Measurements from ENCODE around the gene FOXL2NB. TPM values are rescaled to one million over a fixed set of nuclear protein-coding genes. Genes with fewer than 3 reads are reported as not detected.

FOXL2NB gene
- not detected for total RNA-seq

GRCh38 chr3:138946663-138947494 lies at the start of gene FOXL2NB, which contains the start of gene FOXL2:
FOXL2NB (plus strand) TSS chr3:138947217; CDS start chr3:138947365, 148 bp downstream.
FOXL2 (minus strand) TSS chr3:138947137; CDS start chr3:138946722, 415 bp downstream.
- DNase-seq (ENCODE audit: low spot score in 2 of 2) (peak; percentile 32 to 54), ATAC-seq (peak; percentile 28 to 54)
- Mint-ChIP-seq H3K27ac (no peak within 1 kb of the TSS), H3K9me3 (no peaks in the 10 kb centered on the region), H3K36me3 (peaks cover 6 to 11% of the 10 kb centered on the region in 2 donors)

- DNase-seq (ENCODE audit: low spot score in 2 of 2) (no peak), ATAC-seq (no peak)
- no peak overlapping the region for H3K27ac Mint-ChIP-seq
- H3K36me3 Mint-ChIP-seq = no peaks in the 10 kb centered on the region
- H3K9me3 Mint-ChIP-seq = no peaks in the 10 kb centered on the region
These were observed 48.7 kb upstream of the FOXL2NB start for GRCh38 chr3:138898301-138898700.

GRCh38 chr3:138898708-138899107 lies 48.3 kb upstream of the FOXL2NB start:
- ATAC-seq (no peak), DNase-seq (ENCODE audit: low spot score in 2 of 2) (no peak)
- H3K36me3 Mint-ChIP-seq = no peaks in the 10 kb centered on the region
- no peaks in the 10 kb centered on the region for H3K9me3 Mint-ChIP-seq
- no peak overlapping the region for H3K27ac Mint-ChIP-seq

GRCh38 chr3:138899351-138899991 lies 47.5 kb upstream of the FOXL2NB start:
- Mint-ChIP-seq H3K27ac (no peak overlapping the region), H3K36me3 (no peaks in the 10 kb centered on the region), H3K9me3 (no peaks in the 10 kb centered on the region)
- ATAC-seq (no peak), DNase-seq (ENCODE audit: low spot score in 2 of 2) (no peak)

- no peaks in the 10 kb centered on the region for H3K36me3 Mint-ChIP-seq
- ATAC-seq = no peak
- H3K9me3 Mint-ChIP-seq = no peaks in the 10 kb centered on the region
- DNase-seq (ENCODE audit: low spot score in 2 of 2) = no peak
- H3K27ac Mint-ChIP-seq = no peak overlapping the region
These were observed 45.5 kb upstream of the FOXL2NB start for GRCh38 chr3:138901567-138901966.

- no peaks in the 10 kb centered on the region for H3K36me3 Mint-ChIP-seq
- no peak for ATAC-seq
- DNase-seq (ENCODE audit: low spot score in 2 of 2) = no peak
- no peak overlapping the region for H3K27ac Mint-ChIP-seq
- H3K9me3 Mint-ChIP-seq = no peaks in the 10 kb centered on the region
These were observed 44.8 kb upstream of the FOXL2NB start for GRCh38 chr3:138902171-138902570.

GRCh38 chr3:138907539-138907938 lies 39.5 kb upstream of the FOXL2NB start:
- no peaks in the 10 kb centered on the region for H3K36me3 Mint-ChIP-seq
- no peak overlapping the region for H3K27ac Mint-ChIP-seq
- no peak for ATAC-seq
- no peak for DNase-seq (ENCODE audit: low spot score in 2 of 2)
- H3K9me3 Mint-ChIP-seq = no peaks in the 10 kb centered on the region

GRCh38 chr3:138908846-138909245 lies 38.2 kb upstream of the FOXL2NB start:
- no peaks in the 10 kb centered on the region for H3K36me3 Mint-ChIP-seq
- no peak for ATAC-seq

GRCh38 chr3:138909904-138910303 lies 37.1 kb upstream of the FOXL2NB start:
- Mint-ChIP-seq H3K9me3 (no peaks in the 10 kb centered on the region), H3K36me3 (no peaks in the 10 kb centered on the region), H3K27ac (no peak overlapping the region)
- no peak for DNase-seq (ENCODE audit: low spot score in 2 of 2)
- no peak for ATAC-seq

More at GRCh38 chr3:138908846-138909245, 38.2 kb upstream of the FOXL2NB start:
- no peak for DNase-seq (ENCODE audit: low spot score in 2 of 2)
- no peak overlapping the region for H3K27ac Mint-ChIP-seq
- H3K9me3 Mint-ChIP-seq = no peaks in the 10 kb centered on the region

- no peaks in the 10 kb centered on the region for H3K36me3 Mint-ChIP-seq
- H3K27ac Mint-ChIP-seq = no peak overlapping the region
- DNase-seq (ENCODE audit: low spot score in 2 of 2) = no peak
- no peaks in the 10 kb centered on the region for H3K9me3 Mint-ChIP-seq
- ATAC-seq = no peak
These were observed 35.4 kb upstream of the FOXL2NB start for GRCh38 chr3:138911621-138912020.

- ATAC-seq = no peak
- DNase-seq (ENCODE audit: low spot score in 2 of 2) = no peak
- no peak overlapping the region for H3K27ac Mint-ChIP-seq
- no peaks in the 10 kb centered on the region for H3K9me3 Mint-ChIP-seq
- no peaks in the 10 kb centered on the region for H3K36me3 Mint-ChIP-seq
These were observed 34.8 kb upstream of the FOXL2NB start for GRCh38 chr3:138912237-138912636.

- no peak for DNase-seq (ENCODE audit: low spot score in 2 of 2)
- no peaks in the 10 kb centered on the region for H3K36me3 Mint-ChIP-seq
- no peak for ATAC-seq
- no peaks in the 10 kb centered on the region for H3K9me3 Mint-ChIP-seq
- no peak overlapping the region for H3K27ac Mint-ChIP-seq
These were observed 33.3 kb upstream of the FOXL2NB start for GRCh38 chr3:138913766-138914165.

GRCh38 chr3:138914870-138915502 lies 32.0 kb upstream of the FOXL2NB start:
- ATAC-seq (peak; percentile 21 to 24), DNase-seq (ENCODE audit: low spot score in 2 of 2) (no peak)
- Mint-ChIP-seq H3K9me3 (no peaks in the 10 kb centered on the region), H3K36me3 (no peaks in the 10 kb centered on the region), H3K27ac (no peak overlapping the region)

GRCh38 chr3:138915503-138916498 lies 31.2 kb upstream of the FOXL2NB start:
- DNase-seq (ENCODE audit: low spot score in 2 of 2) (peak; percentile 86 to 93), ATAC-seq (peak; percentile 87 to 94)
- H3K9me3 Mint-ChIP-seq = no peaks in the 10 kb centered on the region
- H3K27ac Mint-ChIP-seq = peak overlapping the region; percentile 59 to 72
- H3K36me3 Mint-ChIP-seq = no peaks in the 10 kb centered on the region

GRCh38 chr3:138916824-138917223 lies 30.2 kb upstream of the FOXL2NB start:
- H3K36me3 Mint-ChIP-seq = no peaks in the 10 kb centered on the region
- DNase-seq (ENCODE audit: low spot score in 2 of 2) (no peak), ATAC-seq (no peak)
- no peaks in the 10 kb centered on the region for H3K9me3 Mint-ChIP-seq
- no peak overlapping the region for H3K27ac Mint-ChIP-seq

- Mint-ChIP-seq H3K9me3 (no peaks in the 10 kb centered on the region), H3K27ac (no peak overlapping the region), H3K36me3 (no peaks in the 10 kb centered on the region)
- ATAC-seq = no peak
- DNase-seq (ENCODE audit: low spot score in 2 of 2) = no peak
These were observed 27.7 kb upstream of the FOXL2NB start for GRCh38 chr3:138919325-138919724.

Data from activated naive CD4-positive, alpha-beta T cell treated with anti-CD3 and anti-CD28 coated beads, Interleukin-2, amount 50 U/mL, for 72 hours (primary cell).